GM18520 (cell line): ENCODE results near the gene ZHX3.
"Not testable (repeated sequence)": the region's sequence is repeated elsewhere in the genome, so short reads cannot be mapped to it uniquely, and the experiment has no call there.

Experiments used
- ATAC-seq: cut with Tn5 transposase; IDR thresholded peaks from one replicate; pipeline ENCODE4 v1.9.1; 2021; ENCODE audit not compliant: unreplicated experiment

ZHX3 gene

GRCh38 chr20:41261260-41261659 is 56.3 kb downstream of the ZHX3 start:
- no peak for ATAC-seq

GRCh38 chr20:41260734-41261220 is 56.8 kb downstream of the ZHX3 start:
- no peak for ATAC-seq

- no peak for ATAC-seq
Observed at GRCh38 chr20:41259309-41259708, 58.2 kb downstream of the ZHX3 start.

- ATAC-seq = no peak
Observed at GRCh38 chr20:41258474-41258873, 59.1 kb downstream of the ZHX3 start.

GRCh38 chr20:41256516-41256915 is 61.0 kb downstream of the ZHX3 start:
- ATAC-seq = no peak

GRCh38 chr20:41255655-41256054 is 61.9 kb downstream of the ZHX3 start:
- ATAC-seq = no peak

- no peak for ATAC-seq
Observed at GRCh38 chr20:41249411-41250281, 67.9 kb downstream of the ZHX3 start.

- no peak for ATAC-seq
Observed at GRCh38 chr20:41248368-41249024, 69.0 kb downstream of the ZHX3 start.

GRCh38 chr20:41247523-41248367 is 69.8 kb downstream of the ZHX3 start:
- no peak for ATAC-seq

- no peak for ATAC-seq
Observed at GRCh38 chr20:41245086-41245707, 72.3 kb downstream of the ZHX3 start.

GRCh38 chr20:41242807-41243206 is 74.7 kb downstream of the ZHX3 start:
- no peak for ATAC-seq

- ATAC-seq = no peak
Observed at GRCh38 chr20:41242352-41242751, 75.2 kb downstream of the ZHX3 start.

GRCh38 chr20:41237233-41237632 is 80.3 kb downstream of the ZHX3 start:
- ATAC-seq = not testable (repeated sequence)

GRCh38 chr20:41236818-41237217 is 80.7 kb downstream of the ZHX3 start:
- ATAC-seq = not testable (repeated sequence)

GRCh38 chr20:41234546-41234945 is 83.0 kb downstream of the ZHX3 start:
- ATAC-seq = no peak

GRCh38 chr20:41234041-41234440 is 83.5 kb downstream of the ZHX3 start:
- ATAC-seq = no peak

GRCh38 chr20:41232973-41233926 is 84.3 kb downstream of the ZHX3 start:
- ATAC-seq = no peak

GRCh38 chr20:41231136-41231535 is 86.4 kb downstream of the ZHX3 start:
- no peak for ATAC-seq

- ATAC-seq = no peak
Observed at GRCh38 chr20:41230136-41230535, 87.4 kb downstream of the ZHX3 start.

GRCh38 chr20:41229259-41229658 is 88.3 kb downstream of the ZHX3 start:
- ATAC-seq = no peak
